Keratinocyte (primary cell): ENCODE measurements around the gene KRTAP5-10. TPM values are rescaled to one million over a fixed set of nuclear protein-coding genes. Genes with fewer than 3 reads are reported as not detected.

Source experiments
- DNase-seq: peaks from one replicate; pipeline ENCODE4 v3.0.0-alpha.2; 2011; ENCODE audit warnings: low read depth, missing footprints, low spot score
- FAIRE-seq: peaks from 2 replicates; lab custom pipeline; 2011; peaks lifted over from hg19 to GRCh38; lab: Jason Lieb, UNC
- H2AFZ ChIP-seq: 2 replicates; pipeline ENCODE4 v1.6.0; 2012; ENCODE audit warnings: low read length, control low read depth, inconsistent platforms; ENCODE audit not compliant: control insufficient read depth
- H3K27ac ChIP-seq: 2 replicates; pipeline ENCODE4 v1.5.1; 2011; ENCODE audit warnings: low read length; ENCODE audit not compliant: control insufficient read depth, insufficient read depth
- H3K27me3 ChIP-seq: 3 replicates; pipeline ENCODE4 v1.6.0; 2011; ENCODE audit warnings: low read length; ENCODE audit not compliant: control insufficient read depth, insufficient read depth; ENCODE audit errors: extremely low read depth
- H3K36me3 ChIP-seq, 2 experiments: 2 replicates in 1 of 2; 3 replicates in 1 of 2; pipeline ENCODE4 v1.5.1; 2011; ENCODE audit warnings: low read length in 2 of 2, mild to moderate bottlenecking in 1 of 2; ENCODE audit not compliant: control insufficient read depth in 2 of 2, insufficient read depth in 2 of 2; ENCODE audit errors: extremely low read depth in 1 of 2
- H3K4me1 ChIP-seq: 3 replicates; pipeline ENCODE4 v1.5.1; 2011; ENCODE audit warnings: low read length; ENCODE audit not compliant: control insufficient read depth, insufficient read depth; ENCODE audit errors: extremely low read depth
- H3K4me2 ChIP-seq: 3 replicates; pipeline ENCODE4 v1.6.0; 2011; ENCODE audit warnings: low read depth, low read length; ENCODE audit not compliant: control insufficient read depth, insufficient read depth; ENCODE audit errors: extremely low read depth
- H3K4me3 ChIP-seq, 3 experiments: fragments of 200-600 bp in 1 of 3; sonication (generic) in 1 of 3; 2 replicates in 2 of 3; 3 replicates in 1 of 3; pipeline ENCODE4 v1.5.1; 2011 to 2016; ENCODE audit warnings: low read length in 3 of 3, mild to moderate bottlenecking in 3 of 3, control low read depth in 2 of 3, inconsistent platforms in 1 of 3, low read depth in 1 of 3, mixed read lengths in 1 of 3, mixed run types in 1 of 3, moderate library complexity in 1 of 3; ENCODE audit not compliant: control insufficient read depth in 2 of 3, insufficient read depth in 2 of 3; ENCODE audit errors: extremely low read depth in 1 of 3
- H3K79me2 ChIP-seq: 2 replicates; pipeline ENCODE4 v1.6.0; 2012; ENCODE audit warnings: low read length; ENCODE audit not compliant: control insufficient read depth, insufficient read depth
- H3K9ac ChIP-seq: 3 replicates; pipeline ENCODE4 v1.6.0; 2011; ENCODE audit warnings: low read length; ENCODE audit not compliant: control insufficient read depth, insufficient read depth; ENCODE audit errors: extremely low read depth
- H3K9me1 ChIP-seq: 3 replicates; pipeline ENCODE4 v1.6.0; 2011; ENCODE audit warnings: low read length; ENCODE audit not compliant: control insufficient read depth, insufficient read depth; ENCODE audit errors: extremely low read depth
- H3K9me3 ChIP-seq: 2 replicates; pipeline ENCODE4 v1.5.1; 2012; ENCODE audit warnings: low read depth, low read length; ENCODE audit not compliant: control insufficient read depth
- H4K20me1 ChIP-seq: 3 replicates; pipeline ENCODE4 v1.6.0; 2011; ENCODE audit warnings: low read length; ENCODE audit not compliant: control insufficient read depth, insufficient read depth; ENCODE audit errors: extremely low read depth
- CTCF ChIP-seq, 3 experiments: IDR thresholded peaks in 1 of 3; conservative IDR thresholded peaks in 1 of 3; optimal IDR thresholded peaks in 1 of 3; 2 replicates in 2 of 3; 3 replicates in 1 of 3; pipeline versions ENCODE3 to v1.5.1; 2011; ENCODE audit warnings: low read length in 3 of 3, mild to moderate bottlenecking in 3 of 3, moderate library complexity in 2 of 3, control low read depth in 1 of 3, inconsistent platforms in 1 of 3; ENCODE audit not compliant: insufficient read depth in 2 of 3; ENCODE audit errors: extremely low read depth in 1 of 3
- EZH2 ChIP-seq: IDR thresholded peaks from one replicate; pipeline ENCODE4 v1.6.1; 2012; ENCODE audit warnings: inconsistent platforms, mild to moderate bottlenecking, low read length, moderate library complexity
- dilution Hi-C: fragments of 300-500 bp; cut with MboI; formaldehyde crosslinking; loops from one replicate; pipeline ENCODE4 v1.7.0; 2020; ENCODE audit warnings: low sequenced_read_pairs; ENCODE audit not compliant: extremely low pct_ligation_motif_present
- polyA plus RNA-seq, 5 experiments: library from polyadenylated mRNA; depleted of rRNA in 3 of 5; stranded (reverse) in 3 of 5; stranded (forward) in 1 of 5; unstranded in 1 of 5; fragments of >200 nt; gene quantifications; 1 replicate in 1 of 5; 2 replicates in 3 of 5; 3 replicates in 1 of 5; pipeline versions ENCODE4 v1.2.1 to v1.2.3, GENCODE V29; 2011 to 2012; ENCODE audit warnings: missing spikeins in 2 of 5, low read depth in 1 of 5, low replicate concordance in 1 of 5

Gene KRTAP5-10
- polyA plus RNA-seq, 1 donor (not counting 4 experiments of a cell fraction or from before 2014, with no cell fraction given), result not detected

- no peaks in the 10 kb centered on the region for H4K20me1 ChIP-seq
- H3K4me1 ChIP-seq, result no peaks in the 10 kb centered on the region
- dilution Hi-C loops, result no loop called here
- no peak overlapping the region for H3K9ac ChIP-seq
- no peaks in the 10 kb centered on the region for H3K9me3 ChIP-seq
- no peaks in the 10 kb centered on the region for H3K36me3 ChIP-seq
- no peak for TF ChIP-seq EZH2
- no peak for TF ChIP-seq CTCF (optimal IDR thresholded peaks at IDR 0.05 in 1 of 3, IDR thresholded peaks at IDR 0.05 in 1 of 3, conservative IDR thresholded peaks at IDR 0.05 in 1 of 3; ENCODE audit: extremely low read depth in 1 of 3, insufficient read depth in 2 of 3, low read length in 3 of 3)
- DNase-seq (no peak), FAIRE-seq (no peak)
- H3K79me2 ChIP-seq, result no peaks in the 10 kb centered on the region
- H3K27ac ChIP-seq, result no peak overlapping the region
- H3K4me3 ChIP-seq, result no peak overlapping the region
- H3K9me1 ChIP-seq, result no peaks in the 10 kb centered on the region
- no peak overlapping the region for H2AFZ ChIP-seq
- no peak overlapping the region for H3K4me2 ChIP-seq
- no peaks in the 10 kb centered on the region for H3K27me3 ChIP-seq
Observed at GRCh38 chr11:71543866-71544265, 21.5 kb upstream of the KRTAP5-10 start.

- Histone ChIP-seq H3K4me3 (no peak overlapping the region), H3K4me1 (no peaks in the 10 kb centered on the region), H3K9me3 (no peaks in the 10 kb centered on the region), H3K27me3 (no peaks in the 10 kb centered on the region), H3K27ac (no peak overlapping the region), H3K9ac (no peak overlapping the region), H3K4me2 (no peak overlapping the region), H3K36me3 (no peaks in the 10 kb centered on the region), H2AFZ (no peak overlapping the region), H3K9me1 (no peaks in the 10 kb centered on the region), H3K79me2 (no peaks in the 10 kb centered on the region), H4K20me1 (no peaks in the 10 kb centered on the region)
- no peak for FAIRE-seq
- no peak for DNase-seq
- no peak for TF ChIP-seq CTCF (optimal IDR thresholded peaks at IDR 0.05 in 1 of 3, IDR thresholded peaks at IDR 0.05 in 1 of 3, conservative IDR thresholded peaks at IDR 0.05 in 1 of 3; ENCODE audit: extremely low read depth in 1 of 3, insufficient read depth in 2 of 3, low read length in 3 of 3)
- no peak for TF ChIP-seq EZH2
- dilution Hi-C loops, result no loop called here
Observed at GRCh38 chr11:71544525-71545214, 20.7 kb upstream of the KRTAP5-10 start.
